Chondrocyte (in vitro differentiated cells): ENCODE measurements around the gene MYBPC2. TPM values are rescaled to one million over a fixed set of nuclear protein-coding genes. Genes with fewer than 3 reads are reported as not detected.

Experiments
- DNase-seq: peaks from one replicate; pipeline ENCODE4 v3.0.0; 2021; ENCODE audit warnings: mixed read lengths, low spot score
- H3K27ac Mint-ChIP-seq: one replicate; pipeline ENCODE4 v1.8.0; 2021; ENCODE audit warnings: mild to moderate bottlenecking, moderate library complexity, mixed read lengths; ENCODE audit not compliant: unreplicated experiment
- H3K27me3 Mint-ChIP-seq: 2 replicates; pipeline ENCODE4 v1.8.0; 2021; ENCODE audit warnings: low read depth, mixed read lengths
- H3K36me3 Mint-ChIP-seq: 2 replicates; pipeline ENCODE4 v1.8.0; 2021; ENCODE audit warnings: low read depth, mixed read lengths
- H3K4me1 Mint-ChIP-seq: 2 replicates; pipeline ENCODE4 v1.8.0; 2021; ENCODE audit warnings: low read depth, mild to moderate bottlenecking, mixed read lengths
- H3K4me3 Mint-ChIP-seq: one replicate; pipeline ENCODE4 v1.8.0; 2021; ENCODE audit warnings: mild to moderate bottlenecking, moderate library complexity, mixed read lengths; ENCODE audit not compliant: unreplicated experiment
- H3K9me3 Mint-ChIP-seq: 2 replicates; pipeline ENCODE4 v1.8.0; 2021; ENCODE audit warnings: low read depth, mixed read lengths
- CTCF ChIP-seq: fragments of 200-600 bp; sonication (generic); IDR thresholded peaks from 2 replicates; pipeline ENCODE4 v1.5.0; 2021; ENCODE audit warnings: antibody characterized with exemption, mild to moderate bottlenecking, moderate library complexity
- total RNA-seq: library from RNA; stranded (reverse); gene quantifications from 3 replicates; pipeline ENCODE4 v1.2.1, GENCODE V29; 2021

MYBPC2 gene
- total RNA-seq, 1 donor from 2014 or later: not detected

- H3K27ac Mint-ChIP-seq: no peak overlapping the region
- no peaks in the 10 kb centered on the region for H3K27me3 Mint-ChIP-seq
- no peak for TF ChIP-seq CTCF
- H3K36me3 Mint-ChIP-seq: no peaks in the 10 kb centered on the region
- no peak overlapping the region for H3K4me3 Mint-ChIP-seq
- no peaks in the 10 kb centered on the region for H3K4me1 Mint-ChIP-seq
- H3K9me3 Mint-ChIP-seq: peaks cover 5% of the 10 kb centered on the region
- DNase-seq: no peak
Observed at GRCh38 chr19:50449236-50449899, 16.7 kb downstream of the MYBPC2 start.

GRCh38 chr19:50450369-50451222, 17.9 kb downstream of the MYBPC2 start:
- peaks cover 2% of the 10 kb centered on the region for H3K36me3 Mint-ChIP-seq
- H3K4me3 Mint-ChIP-seq: no peak overlapping the region
- TF ChIP-seq CTCF: no peak
- peaks cover 2% of the 10 kb centered on the region for H3K27me3 Mint-ChIP-seq
- H3K27ac Mint-ChIP-seq: no peak overlapping the region
- DNase-seq: no peak
- peaks cover 3% of the 10 kb centered on the region for H3K9me3 Mint-ChIP-seq
- no peaks in the 10 kb centered on the region for H3K4me1 Mint-ChIP-seq

- no peak overlapping the region for H3K27ac Mint-ChIP-seq
- peaks cover 3% of the 10 kb centered on the region for H3K9me3 Mint-ChIP-seq
- no peaks in the 10 kb centered on the region for H3K4me1 Mint-ChIP-seq
- no peak overlapping the region for H3K4me3 Mint-ChIP-seq
- H3K36me3 Mint-ChIP-seq: peaks cover 2% of the 10 kb centered on the region
- TF ChIP-seq CTCF: no peak
- DNase-seq: no peak
- H3K27me3 Mint-ChIP-seq: peaks cover 2% of the 10 kb centered on the region
Observed at GRCh38 chr19:50451223-50451534, 18.5 kb downstream of the MYBPC2 start.

- Mint-ChIP-seq H3K4me1 (no peaks in the 10 kb centered on the region), H3K9me3 (no peaks in the 10 kb centered on the region), H3K36me3 (peaks cover 2% of the 10 kb centered on the region), H3K4me3 (no peak overlapping the region), H3K27ac (no peak overlapping the region), H3K27me3 (peaks cover 7% of the 10 kb centered on the region)
- no peak for TF ChIP-seq CTCF
- DNase-seq: no peak
Observed at GRCh38 chr19:50453243-50453642, 20.6 kb downstream of the MYBPC2 start.

GRCh38 chr19:50455992-50456391, 23.3 kb downstream of the MYBPC2 start:
- H3K27me3 Mint-ChIP-seq: peaks cover 7% of the 10 kb centered on the region
- peaks cover 2% of the 10 kb centered on the region for H3K36me3 Mint-ChIP-seq
- no peaks in the 10 kb centered on the region for H3K9me3 Mint-ChIP-seq
- no peak overlapping the region for H3K4me3 Mint-ChIP-seq
- H3K27ac Mint-ChIP-seq: no peak overlapping the region
- no peak for TF ChIP-seq CTCF
- H3K4me1 Mint-ChIP-seq: peaks cover 3% of the 10 kb centered on the region
- no peak for DNase-seq
